HG03558 (cell line): Measurements from ENCODE around the gene TPM1.

Experiments used
- ATAC-seq: cut with Tn5 transposase; IDR thresholded peaks from one replicate; pipeline ENCODE4 v1.9.1; 2021; ENCODE audit warnings: moderate number of reproducible peaks; ENCODE audit not compliant: unreplicated experiment; ENCODE audit errors: extremely low read depth

TPM1 gene

GRCh38 chr15:63015618-63016017 is 26.9 kb upstream of the TPM1 start:
- ATAC-seq: no peak

GRCh38 chr15:63016234-63016633 is 26.3 kb upstream of the TPM1 start:
- ATAC-seq: no peak

- no peak for ATAC-seq
Measured at GRCh38 chr15:63018639-63019038, 23.9 kb upstream of the TPM1 start.

- no peak for ATAC-seq
Measured at GRCh38 chr15:63019511-63020109, 22.9 kb upstream of the TPM1 start.

- ATAC-seq: no peak
Measured at GRCh38 chr15:63020128-63020527, 22.4 kb upstream of the TPM1 start.

GRCh38 chr15:63020759-63021430 is 21.7 kb upstream of the TPM1 start:
- no peak for ATAC-seq

GRCh38 chr15:63022181-63022580 is 20.4 kb upstream of the TPM1 start:
- ATAC-seq: no peak

- ATAC-seq: no peak
Measured at GRCh38 chr15:63022663-63023062, 19.9 kb upstream of the TPM1 start.

GRCh38 chr15:63023351-63023945 is 19.1 kb upstream of the TPM1 start:
- ATAC-seq: no peak

- ATAC-seq: no peak
Measured at GRCh38 chr15:63025460-63025859, 17.1 kb upstream of the TPM1 start.

GRCh38 chr15:63027646-63028045 is 14.9 kb upstream of the TPM1 start:
- no peak for ATAC-seq

GRCh38 chr15:63028442-63029110 is 14.0 kb upstream of the TPM1 start:
- ATAC-seq: no peak

GRCh38 chr15:63029676-63030075 is 12.9 kb upstream of the TPM1 start:
- no peak for ATAC-seq

GRCh38 chr15:63030101-63030551 is 12.4 kb upstream of the TPM1 start:
- ATAC-seq: no peak

- no peak for ATAC-seq
Measured at GRCh38 chr15:63034578-63034977, 8.0 kb upstream of the TPM1 start.

GRCh38 chr15:63035253-63035652 is 7.3 kb upstream of the TPM1 start:
- no peak for ATAC-seq

GRCh38 chr15:63035977-63036376 is 6.6 kb upstream of the TPM1 start:
- no peak for ATAC-seq

GRCh38 chr15:63037976-63038720 is 4.4 kb upstream of the TPM1 start:
- ATAC-seq: no peak

GRCh38 chr15:63038926-63039673 is 3.4 kb upstream of the TPM1 start:
- no peak for ATAC-seq

GRCh38 chr15:63039811-63040210 is 2.7 kb upstream of the TPM1 start:
- ATAC-seq: no peak
